ENCODE data around the gene FARP1.
"Not testable (repeated sequence)": the region's sequence is repeated elsewhere in the genome, so short reads cannot be mapped to it uniquely, and the experiment has no call there.

The FARP1 gene

DNA sequence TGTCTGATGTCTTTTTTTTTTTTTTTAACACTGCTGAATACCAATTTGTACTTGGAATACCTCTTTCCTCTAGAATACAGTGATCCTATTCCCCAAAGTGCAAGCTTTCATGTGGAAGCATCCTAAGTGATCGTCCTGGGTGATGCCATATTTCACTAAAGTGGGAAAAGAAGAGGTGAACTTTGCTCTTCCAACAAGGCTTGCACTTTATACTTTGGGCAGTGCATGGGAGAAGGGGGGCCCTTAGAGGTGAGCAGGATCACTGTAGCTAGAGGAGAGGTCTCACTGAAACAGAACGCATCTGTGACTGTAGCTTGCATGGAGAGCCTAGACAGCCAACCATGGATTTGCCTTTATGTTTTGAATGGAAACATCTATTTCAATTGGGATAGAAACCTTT, 260.2 kb downstream of the FARP1 start:
- DNase-seq, result no peak
- Mint-ChIP-seq H3K9me3 (no peaks in the 10 kb centered on the region), H3K4me3 (no peak overlapping the region), H3K27ac (no peak overlapping the region), H3K4me1 (no peaks in the 10 kb centered on the region), H3K36me3 (no peaks in the 10 kb centered on the region), H3K27me3 (peaks cover 5% of the 10 kb centered on the region)
- CTCF ChIA-PET, result interaction anchor here (0.6 to 1.2 kb wide), 2 partner anchors 8 to 245 kb away, joined by 3 to 4 read pairs; no protein-coding TSS in a partner anchor

DNA sequence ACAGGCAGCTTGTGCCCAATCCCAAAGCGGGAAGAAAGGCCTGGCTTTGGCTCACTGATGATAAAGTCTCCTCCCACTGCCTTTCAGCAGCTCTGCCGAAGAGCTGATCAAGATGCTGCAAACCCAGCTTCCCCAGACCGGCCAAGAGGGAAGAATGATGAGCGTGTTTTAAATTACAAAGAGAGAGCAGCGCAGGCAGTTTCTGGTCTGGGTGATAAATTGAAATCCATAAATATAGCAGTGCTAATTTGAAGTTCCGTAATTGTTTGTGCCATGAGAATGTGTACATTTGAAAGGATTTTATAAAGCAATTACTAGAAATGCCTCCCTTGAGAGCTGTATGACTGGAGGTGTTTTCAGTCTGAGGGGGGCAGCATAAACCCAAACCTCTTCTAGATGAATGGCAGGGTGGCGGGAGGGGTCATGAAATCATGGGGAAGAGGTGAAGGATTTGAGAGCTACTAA, 262.2 kb downstream of the FARP1 start:
- DNase-seq, result no peak
- Mint-ChIP-seq H3K27ac (no peak overlapping the region), H3K27me3 (no peaks in the 10 kb centered on the region), H3K4me3 (no peak overlapping the region), H3K9me3 (no peaks in the 10 kb centered on the region), H3K36me3 (no peaks in the 10 kb centered on the region), H3K4me1 (no peaks in the 10 kb centered on the region)
- CTCF ChIA-PET, result no interaction called here

DNA sequence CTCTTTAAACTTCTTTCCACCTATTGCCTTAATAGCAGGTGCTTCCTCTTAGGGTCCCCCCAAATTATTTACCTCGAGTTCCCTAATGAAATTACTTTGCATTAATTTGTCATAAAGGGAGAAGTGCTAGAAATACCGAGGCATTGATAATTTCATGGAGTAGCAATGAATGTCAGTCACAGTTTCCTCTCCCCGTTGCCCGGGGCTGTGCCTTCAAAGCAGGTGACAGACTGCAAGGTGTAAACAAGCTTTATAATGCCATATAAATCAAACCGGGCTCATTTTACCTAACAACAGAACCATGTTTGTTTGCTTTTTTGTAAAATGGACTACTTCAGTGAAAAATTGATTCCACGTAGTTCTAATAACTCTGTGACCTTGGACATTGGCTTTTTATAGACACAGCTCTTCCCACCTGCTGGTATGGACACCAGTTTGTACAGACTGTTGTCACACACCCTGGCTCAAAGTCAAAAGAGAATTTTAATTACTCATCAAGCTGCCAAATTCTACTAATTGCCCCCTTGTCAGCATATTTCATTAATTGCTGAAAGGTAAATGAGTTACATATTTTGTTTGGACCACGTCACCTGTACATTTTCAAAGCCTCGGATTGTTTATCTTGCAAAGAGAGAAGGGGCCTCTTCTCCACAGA, 262.9 kb downstream of the FARP1 start:
- no peaks in the 10 kb centered on the region for H3K36me3 Mint-ChIP-seq
- no peak for DNase-seq
- H3K4me3 Mint-ChIP-seq, result no peak overlapping the region
- CTCF ChIA-PET, result no interaction called here
- no peaks in the 10 kb centered on the region for H3K9me3 Mint-ChIP-seq
- H3K4me1 Mint-ChIP-seq, result no peaks in the 10 kb centered on the region
- H3K27ac Mint-ChIP-seq, result no peak overlapping the region
- no peaks in the 10 kb centered on the region for H3K27me3 Mint-ChIP-seq

DNA sequence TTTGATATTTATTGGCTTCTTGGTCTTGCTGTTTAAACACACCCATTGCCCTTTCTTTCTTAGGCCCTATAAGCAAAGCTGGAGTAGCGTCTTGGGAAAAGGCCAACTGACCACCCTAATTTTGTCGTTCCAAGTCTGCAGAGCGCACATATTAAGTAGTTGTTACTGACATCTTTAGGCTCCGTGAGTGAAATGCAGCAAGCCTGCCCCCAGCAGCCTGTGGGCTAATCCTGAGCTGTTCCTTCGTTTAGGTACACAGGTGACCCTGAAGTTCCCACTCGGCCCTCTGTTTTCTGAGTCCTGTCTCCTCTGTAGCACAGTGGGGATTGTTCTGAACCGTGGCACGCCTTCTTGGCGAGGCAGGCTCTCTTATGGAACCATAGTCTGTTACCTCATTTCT, 263.5 kb downstream of the FARP1 start:
- H3K4me3 Mint-ChIP-seq, result no peak overlapping the region
- H3K36me3 Mint-ChIP-seq, result no peaks in the 10 kb centered on the region
- H3K27me3 Mint-ChIP-seq, result no peaks in the 10 kb centered on the region
- CTCF ChIA-PET, result no interaction called here
- no peaks in the 10 kb centered on the region for H3K4me1 Mint-ChIP-seq
- DNase-seq, result no peak
- no peaks in the 10 kb centered on the region for H3K9me3 Mint-ChIP-seq
- H3K27ac Mint-ChIP-seq, result no peak overlapping the region

DNA sequence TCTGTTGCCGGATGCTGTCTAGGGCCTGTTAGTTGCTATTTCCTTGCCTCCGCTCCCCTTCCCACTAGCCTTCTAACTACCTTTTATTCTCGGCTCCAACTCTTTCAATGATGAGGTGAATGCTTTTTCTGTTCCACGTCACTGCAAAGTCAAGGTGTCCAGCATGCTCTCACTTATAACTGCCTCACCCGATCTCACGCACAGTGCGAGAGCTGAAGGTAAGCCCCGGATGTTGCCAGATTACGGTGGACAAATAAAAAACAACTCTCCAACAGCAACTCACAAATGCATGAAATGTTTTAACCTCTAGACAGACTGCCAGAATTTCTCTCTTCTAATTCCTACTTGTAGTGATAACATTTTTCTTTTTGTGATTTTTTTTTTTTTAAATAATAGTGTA, 264.1 kb downstream of the FARP1 start:
- Mint-ChIP-seq H3K4me1 (peaks cover 4% of the 10 kb centered on the region), H3K27ac (no peak overlapping the region), H3K9me3 (no peaks in the 10 kb centered on the region), H3K27me3 (no peaks in the 10 kb centered on the region), H3K36me3 (no peaks in the 10 kb centered on the region), H3K4me3 (no peak overlapping the region)
- no peak for DNase-seq
- CTCF ChIA-PET, result no interaction called here

DNA sequence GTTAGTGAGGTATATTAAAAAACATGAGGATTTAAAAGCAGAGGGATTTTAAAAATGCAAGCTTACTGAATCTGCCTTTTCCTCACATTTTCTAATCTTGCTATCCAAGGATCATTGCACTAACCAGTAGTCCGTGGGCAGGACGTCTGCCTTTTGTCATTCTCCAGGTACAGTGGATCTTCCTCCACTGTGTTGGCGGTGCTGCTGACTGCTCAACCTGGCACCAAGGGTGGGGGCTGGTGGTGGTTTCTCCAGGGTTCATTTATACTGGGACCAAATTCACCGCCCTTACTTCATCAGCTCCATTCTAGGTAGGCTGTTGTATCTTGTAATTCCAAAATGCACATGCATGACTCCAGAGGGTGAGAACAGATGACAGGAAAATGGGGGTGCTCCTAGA, 264.7 kb downstream of the FARP1 start:
- H3K4me3 Mint-ChIP-seq, result no peak overlapping the region

DNA sequence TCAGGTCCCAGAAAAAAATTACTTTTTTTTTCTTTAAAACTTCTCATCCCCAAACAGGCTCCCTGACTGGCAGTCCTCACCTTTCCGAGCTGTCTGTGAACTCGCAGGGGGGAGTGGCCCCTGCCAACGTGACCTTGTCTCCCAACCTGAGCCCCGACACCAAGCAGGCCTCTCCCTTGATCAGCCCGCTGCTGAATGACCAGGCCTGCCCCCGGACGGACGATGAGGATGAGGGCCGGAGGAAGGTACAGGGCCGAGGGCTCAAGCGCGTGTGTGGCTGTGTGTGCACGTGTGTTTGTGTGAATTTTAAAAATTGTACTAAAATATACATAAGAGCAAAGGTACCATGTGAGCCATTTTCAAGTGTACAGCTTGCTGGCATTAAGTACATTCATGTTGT, 266.4 kb downstream of the FARP1 start:
- Mint-ChIP-seq H3K9me3 (no peaks in the 10 kb centered on the region), H3K27me3 (no peaks in the 10 kb centered on the region), H3K4me3 (no peak overlapping the region), H3K36me3 (no peaks in the 10 kb centered on the region), H3K27ac (no peak overlapping the region), H3K4me1 (peaks cover 10% of the 10 kb centered on the region)
- DNase-seq, result no peak
- CTCF ChIA-PET, result no interaction called here

More for the DNA sequence above, 264.7 kb downstream of the FARP1 start:
- Mint-ChIP-seq H3K27ac (no peak overlapping the region), H3K9me3 (no peaks in the 10 kb centered on the region), H3K36me3 (no peaks in the 10 kb centered on the region), H3K4me1 (peaks cover 9% of the 10 kb centered on the region), H3K27me3 (no peaks in the 10 kb centered on the region)
- CTCF ChIA-PET, result interaction anchor here (0.6 kb wide), 1 partner anchor 436 kb away, joined by 3 read pairs; no protein-coding TSS in a partner anchor
- no peak for DNase-seq

DNA sequence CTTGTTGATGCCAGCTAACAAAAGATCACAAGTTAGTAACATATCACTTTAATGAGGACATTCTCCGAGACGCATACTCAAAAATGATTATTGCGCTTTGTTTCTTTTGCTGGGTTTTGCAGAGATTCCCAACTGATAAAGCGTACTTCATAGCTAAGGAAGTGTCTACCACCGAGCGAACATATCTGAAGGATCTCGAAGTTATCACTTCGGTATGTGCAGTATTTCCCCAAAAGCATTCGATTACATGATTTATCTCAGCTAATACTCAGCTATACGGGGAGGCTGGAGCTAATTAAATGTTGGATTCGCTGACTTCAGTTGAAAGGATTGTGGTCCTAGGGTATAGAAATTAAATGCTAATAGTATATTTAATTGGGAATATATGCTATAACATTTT, 267.7 kb downstream of the FARP1 start:
- peaks cover 10% of the 10 kb centered on the region for H3K4me1 Mint-ChIP-seq

DNA sequence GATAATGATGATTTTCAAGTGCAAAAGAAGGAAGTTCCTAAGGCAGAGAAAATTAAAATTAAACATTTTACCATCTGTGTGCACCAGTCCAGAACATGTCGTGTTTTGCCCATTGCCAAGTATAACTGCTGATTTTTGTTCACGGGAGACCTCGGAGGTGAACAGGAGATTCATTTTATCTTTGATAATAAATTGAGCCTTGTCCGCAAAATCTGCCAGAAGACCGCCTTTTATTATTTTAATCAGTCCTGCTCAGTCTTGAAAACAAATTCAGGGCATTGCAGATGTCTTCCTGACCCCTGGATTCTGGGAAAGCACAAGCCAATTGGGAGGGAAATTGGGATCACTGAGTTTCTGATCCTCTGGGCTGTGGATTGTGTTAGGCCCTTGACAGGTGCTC, 268.1 kb downstream of the FARP1 start:
- CTCF ChIA-PET, result interaction anchor here (1.5 kb wide), 1 partner anchor 8 kb away, joined by 4 read pairs; no protein-coding TSS in a partner anchor
- H3K4me3 Mint-ChIP-seq, result no peak overlapping the region
- H3K4me1 Mint-ChIP-seq, result peaks cover 10% of the 10 kb centered on the region
- H3K27ac Mint-ChIP-seq, result no peak overlapping the region
- peaks cover 3% of the 10 kb centered on the region for H3K27me3 Mint-ChIP-seq
- DNase-seq, result no peak
- no peaks in the 10 kb centered on the region for H3K36me3 Mint-ChIP-seq
- H3K9me3 Mint-ChIP-seq, result no peaks in the 10 kb centered on the region

More for the DNA sequence above, 267.7 kb downstream of the FARP1 start:
- H3K4me3 Mint-ChIP-seq, result no peak overlapping the region
- no peaks in the 10 kb centered on the region for H3K36me3 Mint-ChIP-seq
- H3K27me3 Mint-ChIP-seq, result peaks cover under 1% of the 10 kb centered on the region
- DNase-seq, result no peak
- H3K27ac Mint-ChIP-seq, result no peak overlapping the region
- H3K9me3 Mint-ChIP-seq, result no peaks in the 10 kb centered on the region
- CTCF ChIA-PET, result interaction anchor here (1.5 kb wide), 1 partner anchor 8 kb away, joined by 4 read pairs; no protein-coding TSS in a partner anchor

DNA sequence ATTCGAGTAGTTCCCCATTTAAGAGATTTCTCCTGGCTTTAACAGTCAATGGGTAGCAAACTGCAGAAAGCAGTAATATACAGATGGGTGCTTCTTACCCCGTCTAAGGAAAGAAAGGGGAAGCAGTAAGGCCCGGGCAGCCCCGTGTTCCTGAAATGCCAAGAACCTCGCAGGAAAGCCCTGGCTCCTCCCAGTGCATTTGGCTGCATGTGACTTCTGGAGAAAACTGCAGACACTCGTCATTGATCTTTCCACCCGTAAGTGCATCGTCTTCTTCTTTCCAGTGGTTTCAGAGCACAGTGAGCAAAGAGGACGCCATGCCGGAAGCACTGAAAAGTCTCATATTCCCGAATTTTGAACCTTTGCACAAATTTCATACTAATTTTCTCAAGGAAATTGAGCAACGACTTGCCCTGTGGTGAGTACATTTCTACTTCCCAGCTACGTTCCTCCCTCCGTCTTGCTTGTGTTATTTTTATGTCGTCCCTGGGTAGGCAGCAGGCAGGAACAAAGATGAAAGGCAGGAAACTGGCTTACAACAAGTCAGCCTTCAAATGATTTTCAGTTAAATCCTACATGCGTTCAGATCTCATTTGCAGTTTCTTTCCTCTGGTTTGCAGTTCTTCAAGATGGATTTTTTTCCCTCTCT, 268.8 kb downstream of the FARP1 start:
- H3K36me3 Mint-ChIP-seq, result no peaks in the 10 kb centered on the region
- peaks cover 10% of the 10 kb centered on the region for H3K4me1 Mint-ChIP-seq
- H3K9me3 Mint-ChIP-seq, result no peaks in the 10 kb centered on the region
- peaks cover 5% of the 10 kb centered on the region for H3K27me3 Mint-ChIP-seq
- DNase-seq, result no peak
- H3K4me3 Mint-ChIP-seq, result peak overlapping the region; percentile 45
- H3K27ac Mint-ChIP-seq, result no peak overlapping the region
- CTCF ChIA-PET, result interaction anchor here (1.5 kb wide), 1 partner anchor 9 kb away, joined by 4 read pairs; no protein-coding TSS in a partner anchor

DNA sequence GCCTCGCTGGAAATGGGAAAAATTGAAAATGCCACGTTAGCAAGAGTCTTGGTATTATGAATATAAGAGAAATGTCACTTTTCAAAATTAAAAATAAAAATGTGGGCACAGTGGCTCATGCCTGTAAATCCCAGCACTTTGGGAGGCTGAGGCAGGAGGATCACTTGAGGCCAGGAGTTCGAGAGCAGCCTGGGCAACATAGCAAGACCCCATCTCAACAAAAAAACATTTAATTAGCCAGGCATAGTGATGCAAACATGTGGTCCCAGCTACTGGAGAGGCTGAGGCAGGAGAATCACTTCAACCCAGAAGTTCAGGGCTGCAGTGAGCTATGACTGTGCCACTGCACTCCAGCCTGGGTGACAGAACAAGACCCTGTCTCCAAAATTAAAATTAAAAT, 270.4 kb downstream of the FARP1 start:
- H3K4me3 Mint-ChIP-seq, DNase-seq, H3K9me3 Mint-ChIP-seq, H3K36me3 Mint-ChIP-seq, H3K4me1 Mint-ChIP-seq, CTCF ChIA-PET, H3K27me3 Mint-ChIP-seq, H3K27ac Mint-ChIP-seq: not testable (repeated sequence)

DNA sequence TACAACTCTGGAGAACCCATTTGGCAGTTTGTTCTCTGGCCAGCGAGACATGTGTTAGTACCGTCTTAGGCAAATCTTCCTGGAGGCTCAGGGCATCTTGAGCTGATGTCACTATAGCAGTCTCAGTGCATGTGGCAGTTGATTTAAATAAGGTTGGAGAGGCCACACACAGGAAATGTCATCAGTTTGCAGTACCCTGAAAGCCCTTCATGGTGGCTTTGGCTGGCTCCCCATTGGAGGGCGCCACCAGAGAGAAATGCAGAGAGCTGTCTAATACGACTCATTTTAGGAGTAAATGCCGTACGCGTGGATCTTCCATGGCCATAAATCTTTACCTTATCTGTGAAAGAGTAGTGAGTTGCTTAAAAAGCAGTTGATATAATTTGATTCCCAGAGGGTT, 270.9 kb downstream of the FARP1 start:
- no peak for DNase-seq
- no peak overlapping the region for H3K27ac Mint-ChIP-seq
- no peaks in the 10 kb centered on the region for H3K36me3 Mint-ChIP-seq
- H3K4me1 Mint-ChIP-seq, result peaks cover 10% of the 10 kb centered on the region
- peaks cover 7% of the 10 kb centered on the region for H3K27me3 Mint-ChIP-seq
- H3K9me3 Mint-ChIP-seq, result no peaks in the 10 kb centered on the region
- no peak overlapping the region for H3K4me3 Mint-ChIP-seq
- CTCF ChIA-PET, result no interaction called here

DNA sequence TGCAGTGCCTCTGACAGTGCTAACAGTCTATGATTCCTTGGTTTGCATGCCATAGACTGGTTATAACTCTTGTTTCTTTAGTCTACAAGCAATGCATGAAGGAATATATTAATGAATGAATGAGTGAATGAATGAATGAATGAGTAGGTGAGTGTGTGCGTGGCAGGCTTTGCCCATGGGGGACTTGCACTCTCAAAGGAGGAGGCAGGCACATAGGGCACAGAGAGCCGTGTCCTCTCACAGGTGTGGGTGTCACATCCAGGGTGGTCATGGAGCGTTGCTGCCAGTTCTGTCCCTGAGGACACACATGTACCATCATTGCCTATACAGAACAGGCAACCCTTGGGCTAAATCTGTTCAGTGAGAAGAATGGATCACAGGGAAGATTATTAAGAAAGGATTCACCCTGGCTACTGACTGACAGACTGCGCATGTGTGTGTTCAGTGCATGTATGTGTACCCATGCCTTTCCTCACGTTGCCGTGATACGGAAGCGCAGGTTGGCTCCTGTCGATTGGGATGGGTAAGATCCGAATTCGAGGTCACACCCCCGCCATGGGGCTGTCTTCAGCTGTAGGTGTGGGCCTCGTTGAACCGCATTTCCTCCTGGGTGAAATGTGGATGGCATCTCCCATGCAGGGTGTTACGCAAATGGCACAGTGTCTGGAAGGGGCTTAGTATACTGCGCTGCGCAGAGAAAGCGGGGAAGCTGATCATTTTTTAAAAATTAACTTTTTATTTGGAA, 272.6 kb downstream of the FARP1 start:
- H3K27me3 Mint-ChIP-seq, result peaks cover 7% of the 10 kb centered on the region
- no peak overlapping the region for H3K4me3 Mint-ChIP-seq
- CTCF ChIA-PET, result no interaction called here

DNA sequence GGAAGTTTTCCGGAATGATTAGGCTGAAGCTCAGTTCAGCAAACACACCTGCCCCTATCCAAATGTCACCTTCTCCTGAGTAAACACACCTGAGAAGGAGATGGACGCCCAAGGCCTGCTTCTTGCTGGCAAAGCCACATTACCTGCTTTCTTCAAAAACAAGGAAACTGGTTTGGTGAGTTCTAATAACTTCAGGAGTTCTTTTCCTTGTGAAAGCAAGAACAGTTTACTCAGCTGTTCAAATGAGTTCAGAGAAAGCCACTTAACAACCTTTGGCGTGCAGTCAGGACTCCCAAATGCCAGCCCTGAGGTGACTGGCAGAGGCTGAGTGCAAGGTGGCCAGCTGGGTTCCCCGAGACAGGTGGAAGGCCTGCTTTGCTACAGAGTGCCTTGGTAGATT, 273.5 kb downstream of the FARP1 start:
- CTCF ChIA-PET, result interaction anchor here (1.1 kb wide), 1 partner anchor 29 kb away, joined by 3 read pairs; no protein-coding TSS in a partner anchor
- Mint-ChIP-seq H3K4me1 (peaks cover 10% of the 10 kb centered on the region), H3K27me3 (peaks cover 10% of the 10 kb centered on the region), H3K9me3 (no peaks in the 10 kb centered on the region), H3K36me3 (no peaks in the 10 kb centered on the region), H3K27ac (no peak overlapping the region), H3K4me3 (no peak overlapping the region)
- no peak for DNase-seq

More for the DNA sequence above, 272.6 kb downstream of the FARP1 start:
- no peaks in the 10 kb centered on the region for H3K9me3 Mint-ChIP-seq
- peaks cover 10% of the 10 kb centered on the region for H3K4me1 Mint-ChIP-seq
- no peaks in the 10 kb centered on the region for H3K36me3 Mint-ChIP-seq
- H3K27ac Mint-ChIP-seq, result no peak overlapping the region
- no peak for DNase-seq

All from activated naive CD4-positive, alpha-beta T cell treated with anti-CD3 and anti-CD28 coated beads, Interleukin-2, amount 10 ng/mL, durations not matched to agents 7 days and 5 days (primary cell).